Neural cell (in vitro differentiated cells): ENCODE results near the gene PDE6D. TPM values are rescaled to one million over a fixed set of nuclear protein-coding genes. Genes with fewer than 3 reads are reported as not detected.

Experiments
- H2AFZ ChIP-seq: fragments of 200-600, 300-800 bp; sonication (generic), shearing (Covaris generic); 2 replicates; pipeline ENCODE4 v1.6.0; 2014; ENCODE audit warnings: low read depth, mild to moderate bottlenecking, antibody characterized with exemption, low read length, moderate library complexity
- H3F3A ChIP-seq: fragments of 200-600 bp; shearing (Covaris generic); 2 replicates; pipeline ENCODE4 v1.6.1; 2016; ENCODE audit warnings: mild to moderate bottlenecking, moderate library complexity, mixed read lengths, antibody characterized with exemption, low read length; ENCODE audit not compliant: insufficient read depth, poor library complexity, severe bottlenecking
- H3K27ac ChIP-seq: fragments of 200-600, 300-800 bp; sonication (generic), shearing (Covaris generic); 2 replicates; pipeline ENCODE4 v1.5.1; 2014; ENCODE audit warnings: mild to moderate bottlenecking, low read length, moderate library complexity
- H3K27me3 ChIP-seq: fragments of 300-800, 200-600 bp; sonication (generic), shearing (Covaris generic); 2 replicates; pipeline ENCODE4 v1.6.0; 2014; ENCODE audit warnings: mild to moderate bottlenecking, low read depth, low read length, moderate library complexity; ENCODE audit not compliant: insufficient read depth
- H3K36me3 ChIP-seq: fragments of 300-800, 200-600 bp; sonication (generic), shearing (Covaris generic); 2 replicates; pipeline ENCODE4 v1.5.1; 2014; ENCODE audit warnings: mild to moderate bottlenecking, antibody characterized with exemption, low read length, moderate library complexity; ENCODE audit not compliant: insufficient read depth
- H3K4me2 ChIP-seq: fragments of 300-800, 200-600 bp; sonication (generic), shearing (Covaris generic); 2 replicates; pipeline ENCODE4 v1.6.0; 2014; ENCODE audit warnings: mild to moderate bottlenecking, low read length
- H3K4me3 ChIP-seq: fragments of 300-800, 200-600 bp; sonication (generic), shearing (Covaris generic); 2 replicates; pipeline ENCODE4 v1.5.1; 2014; ENCODE audit warnings: mild to moderate bottlenecking, low read length, moderate library complexity
- H3K79me2 ChIP-seq: fragments of 200-600 bp; shearing (Covaris generic); replicated peaks from 2 replicates; pipeline ENCODE4 v1.6.0; 2014; ENCODE audit warnings: mild to moderate bottlenecking, low read length, moderate library complexity; ENCODE audit not compliant: insufficient read depth
- H3K9ac ChIP-seq: fragments of 300-800, 200-600 bp; sonication (generic), shearing (Covaris generic); 2 replicates; pipeline ENCODE4 v1.6.1; 2016; ENCODE audit warnings: mild to moderate bottlenecking, low read length, mixed read lengths
- H3K9me2 ChIP-seq: fragments of 200-600 bp; shearing (Covaris generic); 2 replicates; pipeline ENCODE4 v1.6.1; 2016; ENCODE audit warnings: mild to moderate bottlenecking, low read length, mixed read lengths; ENCODE audit not compliant: insufficient read depth
- H3K9me3 ChIP-seq: fragments of 200-600, 300-800 bp; sonication (generic), shearing (Covaris generic); 2 replicates; pipeline ENCODE4 v1.6.1; 2016; ENCODE audit warnings: mild to moderate bottlenecking, mixed run types, low read length, moderate library complexity, mixed read lengths
- H4K20me1 ChIP-seq: fragments of 200-600 bp; shearing (Covaris generic); 2 replicates; pipeline ENCODE4 v1.6.1; 2016; ENCODE audit warnings: mild to moderate bottlenecking, mixed run types; ENCODE audit not compliant: insufficient read depth
- CTCF ChIP-seq: fragments of 450-650 bp; IDR thresholded peaks from 2 replicates; pipeline ENCODE4 v1.5.1; 2014; ENCODE audit warnings: antibody characterized with exemption, mild to moderate bottlenecking, moderate library complexity; ENCODE audit not compliant: poor library complexity, severe bottlenecking
- EP300 ChIP-seq: fragments of 450-650 bp; conservative IDR thresholded peaks from 2 replicates; pipeline ENCODE4 v1.6.1; 2014; ENCODE audit warnings: antibody characterized with exemption, mild to moderate bottlenecking, moderate library complexity; ENCODE audit not compliant: poor library complexity, severe bottlenecking
- EZH2 ChIP-seq: fragments of 200-600, 300-800 bp; shearing (Covaris generic), sonication (generic); IDR thresholded peaks from 2 replicates; pipeline ENCODE4 v1.6.1; 2014; ENCODE audit warnings: antibody characterized with exemption, low read length, borderline replicate concordance, mild to moderate bottlenecking; ENCODE audit not compliant: insufficient read depth, poor library complexity, severe bottlenecking
- MXI1 ChIP-seq: fragments of 450-650 bp; conservative IDR thresholded peaks from 2 replicates; pipeline ENCODE4 v1.6.1; 2014; ENCODE audit warnings: antibody characterized with exemption, mild to moderate bottlenecking; ENCODE audit not compliant: poor library complexity, severe bottlenecking
- POLR2AphosphoS5 ChIP-seq: IDR thresholded peaks from 2 replicates; pipeline ENCODE4 v1.6.1; 2012
- RAD21 ChIP-seq: fragments of 450-650 bp; conservative IDR thresholded peaks from 2 replicates; pipeline ENCODE4 v1.6.1; 2014; ENCODE audit warnings: antibody characterized with exemption, mild to moderate bottlenecking, moderate library complexity
- REST ChIP-seq: IDR thresholded peaks from 2 replicates; pipeline ENCODE4 v1.6.1; 2012; ENCODE audit warnings: borderline replicate concordance
- SMC3 ChIP-seq: fragments of 450-650 bp; conservative IDR thresholded peaks from 2 replicates; pipeline ENCODE4 v1.6.1; 2014; ENCODE audit warnings: antibody characterized with exemption, mild to moderate bottlenecking, moderate library complexity; ENCODE audit not compliant: poor library complexity
- TAF1 ChIP-seq: IDR thresholded peaks from 2 replicates; pipeline ENCODE4 v1.6.1; 2012; ENCODE audit warnings: low read depth
- polyA plus RNA-seq: library from polyadenylated mRNA; depleted of rRNA; stranded (reverse); fragments of >200 nt; gene quantifications from 2 replicates; pipeline ENCODE4 v1.2.3, GENCODE V29; 2014

Gene PDE6D
- polyA plus RNA-seq, 1 donor from 2014 or later = 150 TPM

GRCh38 chr2:231785822-231786176 lies 4.7 kb upstream of the PDE6D start:
- Histone ChIP-seq H4K20me1 (no peaks in the 10 kb centered on the region), H3K9me3 (no peaks in the 10 kb centered on the region), H3K27me3 (no peaks in the 10 kb centered on the region), H2AFZ (peak overlapping the region; percentile 77), H3K9ac (peak overlapping the region; percentile 80), H3K4me2 (peak overlapping the region; percentile 30), H3K36me3 (no peaks in the 10 kb centered on the region), H3F3A (no peaks in the 10 kb centered on the region), H3K4me3 (peak overlapping the region; percentile 95), H3K79me2 (peaks cover 30% of the 10 kb centered on the region), H3K27ac (peak overlapping the region; percentile 72), H3K9me2 (no peaks in the 10 kb centered on the region)
- TF ChIP-seq POLR2AphosphoS5 (no peak), CTCF (no peak), EP300 (no peak), SMC3 (no peak), EZH2 (no peak), RAD21 (no peak), MXI1 (no peak), REST (no peak), TAF1 (no peak)

- H3K36me3 ChIP-seq = no peaks in the 10 kb centered on the region
- no peak overlapping the region for H3K9ac ChIP-seq
- H3K9me2 ChIP-seq = no peaks in the 10 kb centered on the region
- H3K27ac ChIP-seq = peak overlapping the region; percentile 72
- TF ChIP-seq SMC3 = no peak
- no peak for TF ChIP-seq TAF1
- TF ChIP-seq REST = no peak
- no peak for TF ChIP-seq EP300
- no peak for TF ChIP-seq RAD21
- H3K27me3 ChIP-seq = no peaks in the 10 kb centered on the region
- H3K4me2 ChIP-seq = no peak overlapping the region
- H3K4me3 ChIP-seq = peak overlapping the region; percentile 95
- no peaks in the 10 kb centered on the region for H3K9me3 ChIP-seq
- peak overlapping the region; percentile 77 for H2AFZ ChIP-seq
- H3K79me2 ChIP-seq = peaks cover 30% of the 10 kb centered on the region
- H3F3A ChIP-seq = no peaks in the 10 kb centered on the region
- H4K20me1 ChIP-seq = no peaks in the 10 kb centered on the region
These were observed 4.3 kb upstream of the PDE6D start for GRCh38 chr2:231785413-231785812.
